ENCODE data around the gene SLC30A1. TPM values are rescaled to one million over a fixed set of nuclear protein-coding genes. Genes with fewer than 3 reads are reported as not detected.
A peak's percentile ranks its signal among the peaks of the same experiment; 100 is the strongest.

The SLC30A1 gene
- total RNA-seq, 1 donor from 2014 or later: 7.1 TPM

DNA sequence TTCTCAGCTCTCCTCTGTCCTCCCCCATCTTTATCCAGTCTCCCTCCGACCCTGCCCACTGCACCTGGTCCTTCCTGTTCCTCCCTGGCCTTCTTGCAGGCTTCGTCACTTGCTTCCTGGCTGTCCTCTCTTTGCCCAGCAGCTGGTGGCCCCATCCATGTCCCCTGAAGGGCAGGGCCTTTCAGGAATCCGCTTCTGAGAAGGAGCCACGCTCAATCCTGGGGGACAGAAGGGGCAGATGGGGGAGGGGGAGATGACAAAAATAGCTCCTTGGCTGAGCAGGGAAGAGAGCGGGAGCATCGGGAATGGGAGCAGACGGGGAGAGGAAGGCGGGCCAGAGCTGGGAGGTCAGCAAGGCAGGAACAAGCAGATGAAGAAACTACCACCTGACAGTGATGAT lies 40.7 kb downstream of the SLC30A1 start:
- H3K27me3 ChIP-seq: no peaks in the 10 kb centered on the region
- Mint-ChIP-seq H3K27ac (peak overlapping the region; percentile 30), H3K27me3 (ENCODE audit: insufficient read depth, low read depth) (peaks cover 11% of the 10 kb centered on the region), H3K36me3 (peaks cover 2% of the 10 kb centered on the region), H3K9me3 (peaks cover 18% of the 10 kb centered on the region), H3K4me1 (peaks cover 15% of the 10 kb centered on the region), H3K4me3 (no peak overlapping the region)
- H3K4me3 ChIP-seq: no peak overlapping the region
- no peaks in the 10 kb centered on the region for H4K20me1 ChIP-seq (ENCODE audit: low read depth)
- no peak overlapping the region for H3K4me2 ChIP-seq
- no peak overlapping the region for H3K9ac ChIP-seq
- no peak for DNase-seq (ENCODE audit: low spot score)
- peak overlapping the region; percentile 85 for H2AFZ ChIP-seq (replicated peaks)
- TF ChIP-seq EZH2phosphoT487 (IDR thresholded peaks at IDR 0.05) (no peak), EZH2 (IDR thresholded peaks at IDR 0.05) (no peak)
- TF ChIP-seq, protein P1, sequence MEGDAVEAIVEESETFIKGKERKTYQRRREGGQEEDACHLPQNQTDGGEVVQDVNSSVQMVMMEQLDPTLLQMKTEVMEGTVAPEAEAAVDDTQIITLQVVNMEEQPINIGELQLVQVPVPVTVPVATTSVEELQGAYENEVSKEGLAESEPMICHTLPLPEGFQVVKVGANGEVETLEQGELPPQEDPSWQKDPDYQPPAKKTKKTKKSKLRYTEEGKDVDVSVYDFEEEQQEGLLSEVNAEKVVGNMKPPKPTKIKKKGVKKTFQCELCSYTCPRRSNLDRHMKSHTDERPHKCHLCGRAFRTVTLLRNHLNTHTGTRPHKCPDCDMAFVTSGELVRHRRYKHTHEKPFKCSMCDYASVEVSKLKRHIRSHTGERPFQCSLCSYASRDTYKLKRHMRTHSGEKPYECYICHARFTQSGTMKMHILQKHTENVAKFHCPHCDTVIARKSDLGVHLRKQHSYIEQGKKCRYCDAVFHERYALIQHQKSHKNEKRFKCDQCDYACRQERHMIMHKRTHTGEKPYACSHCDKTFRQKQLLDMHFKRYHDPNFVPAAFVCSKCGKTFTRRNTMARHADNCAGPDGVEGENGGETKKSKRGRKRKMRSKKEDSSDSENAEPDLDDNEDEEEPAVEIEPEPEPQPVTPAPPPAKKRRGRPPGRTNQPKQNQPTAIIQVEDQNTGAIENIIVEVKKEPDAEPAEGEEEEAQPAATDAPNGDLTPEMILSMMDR (IDR thresholded peaks at IDR 0.05): no peak
- H3K79me2 ChIP-seq (ENCODE audit: low read depth): no peaks in the 10 kb centered on the region
- no peak overlapping the region for H3K27ac ChIP-seq
- no peaks in the 10 kb centered on the region for H3K36me3 ChIP-seq
- no peaks in the 10 kb centered on the region for H3K4me1 ChIP-seq
- H3K9me3 ChIP-seq (ENCODE audit: low read depth): no peaks in the 10 kb centered on the region
- H3F3A ChIP-seq (ENCODE audit: low read depth): no peaks in the 10 kb centered on the region

DNA sequence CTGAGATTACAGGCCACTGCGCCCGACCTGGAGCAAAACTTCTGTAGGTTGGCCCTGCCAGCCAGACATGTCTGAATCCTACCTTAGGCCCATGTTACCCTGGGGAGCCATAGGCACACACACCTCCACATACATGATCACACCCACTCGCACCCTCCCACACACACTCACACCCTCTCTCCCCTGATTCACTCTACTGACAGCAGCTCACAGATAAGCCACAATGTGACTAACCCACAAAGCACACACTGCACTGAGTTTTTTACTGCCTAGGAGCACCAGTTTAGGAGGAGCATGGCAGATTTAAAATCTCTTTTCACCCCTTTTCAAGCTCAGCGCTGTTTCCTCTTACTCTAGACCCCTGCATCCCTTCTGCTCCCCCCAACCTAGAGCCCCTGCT lies 41.7 kb downstream of the SLC30A1 start:
- Histone ChIP-seq H3K4me1 (no peaks in the 10 kb centered on the region), H3K4me3 (no peak overlapping the region), H4K20me1 (ENCODE audit: low read depth) (no peaks in the 10 kb centered on the region), H3F3A (ENCODE audit: low read depth) (no peaks in the 10 kb centered on the region), H3K27me3 (no peaks in the 10 kb centered on the region), H2AFZ (replicated peaks) (no peak overlapping the region), H3K4me2 (no peak overlapping the region), H3K27ac (no peak overlapping the region), H3K9me3 (ENCODE audit: low read depth) (no peaks in the 10 kb centered on the region), H3K9ac (no peak overlapping the region), H3K79me2 (ENCODE audit: low read depth) (no peaks in the 10 kb centered on the region), H3K36me3 (no peaks in the 10 kb centered on the region)
- H3K4me3 Mint-ChIP-seq: peak overlapping the region; percentile 24
- TF ChIP-seq EZH2 (IDR thresholded peaks at IDR 0.05) (no peak), EZH2phosphoT487 (IDR thresholded peaks at IDR 0.05) (no peak)
- TF ChIP-seq, protein P1 (IDR thresholded peaks at IDR 0.05): no peak
- peaks cover 15% of the 10 kb centered on the region for H3K4me1 Mint-ChIP-seq
- DNase-seq (ENCODE audit: low spot score): no peak
- H3K27me3 Mint-ChIP-seq (ENCODE audit: insufficient read depth, low read depth): peaks cover 11% of the 10 kb centered on the region
- peaks cover 2% of the 10 kb centered on the region for H3K36me3 Mint-ChIP-seq
- H3K27ac Mint-ChIP-seq: peak overlapping the region; percentile 11
- H3K9me3 Mint-ChIP-seq: peaks cover 18% of the 10 kb centered on the region

DNA sequence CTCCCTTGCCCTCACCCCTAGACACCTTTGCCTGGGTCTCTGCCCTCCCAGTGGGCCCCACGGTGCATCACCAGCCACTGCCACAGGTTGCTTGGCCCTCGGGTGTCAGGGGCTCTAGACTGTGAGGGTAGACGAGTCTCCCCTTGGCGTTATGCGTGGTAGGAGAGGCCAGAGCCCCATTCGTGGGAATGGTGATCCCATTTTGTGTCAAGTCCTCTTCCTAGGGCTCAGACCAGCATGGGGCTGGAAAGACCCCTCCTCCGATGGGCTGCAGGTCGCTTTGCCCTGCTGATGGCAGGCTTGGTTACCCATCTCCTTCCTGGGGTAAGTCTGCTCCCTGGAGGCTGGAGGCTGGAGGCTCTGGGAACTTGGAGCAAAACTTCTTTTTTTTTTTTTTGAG lies 42.4 kb downstream of the SLC30A1 start:
- Histone ChIP-seq H3K27ac (no peak overlapping the region), H3K9me3 (ENCODE audit: low read depth) (no peaks in the 10 kb centered on the region), H2AFZ (replicated peaks) (no peak overlapping the region), H3K4me2 (no peak overlapping the region), H3F3A (ENCODE audit: low read depth) (no peaks in the 10 kb centered on the region), H3K79me2 (ENCODE audit: low read depth) (no peaks in the 10 kb centered on the region), H3K9ac (no peak overlapping the region), H3K36me3 (no peaks in the 10 kb centered on the region), H3K27me3 (no peaks in the 10 kb centered on the region), H4K20me1 (ENCODE audit: low read depth) (no peaks in the 10 kb centered on the region), H3K4me3 (no peak overlapping the region), H3K4me1 (no peaks in the 10 kb centered on the region)
- H3K36me3 Mint-ChIP-seq: peaks cover 2% of the 10 kb centered on the region
- peaks cover 14% of the 10 kb centered on the region for H3K9me3 Mint-ChIP-seq
- no peak for DNase-seq (ENCODE audit: low spot score)
- H3K27me3 Mint-ChIP-seq (ENCODE audit: insufficient read depth, low read depth): peaks cover 12% of the 10 kb centered on the region
- H3K4me1 Mint-ChIP-seq: peaks cover 15% of the 10 kb centered on the region
- no peak overlapping the region for H3K4me3 Mint-ChIP-seq
- TF ChIP-seq, protein P1 (IDR thresholded peaks at IDR 0.05): no peak
- TF ChIP-seq EZH2phosphoT487 (IDR thresholded peaks at IDR 0.05): no peak
- TF ChIP-seq EZH2 (IDR thresholded peaks at IDR 0.05): no peak
- H3K27ac Mint-ChIP-seq: no peak overlapping the region
